ENCODE data around the gene GLRA2.

GRCh38 chrX:14607446-14607985 lies 78.2 kb downstream of the GLRA2 start:
- no peak for TF ChIP-seq CTCF (IDR thresholded peaks at IDR 0.05; ENCODE audit: low read depth, low read length)
- TF ChIP-seq EZH2phosphoT487 (IDR thresholded peaks at IDR 0.05; ENCODE audit: low read depth), result no peak

Measured in OCI-LY3 (cell line).